B cell (primary cell): ENCODE results near the gene CENPP. TPM values are rescaled to one million over a fixed set of nuclear protein-coding genes. Genes with fewer than 3 reads are reported as not detected.

ENCODE experiments used
- ATAC-seq: fragments of 200-7000 bp; cut with Tn5 transposase; one replicate; pipeline ENCODE4 v1.10.0; 2021; ENCODE audit warnings: low read depth, mild to moderate bottlenecking, moderate number of reproducible peaks, moderate library complexity
- CTCF ChIA-PET: fragments of 350-600 bp; sonication (Branson Sonifier 250); formaldehyde crosslinking; loops from one replicate; lab custom pipeline; 2021; ENCODE audit warnings: antibody characterized with exemption, inconsistent platforms; lab: Charles Lee
- POLR2A ChIA-PET: fragments of 350-600 bp; sonication (Branson Sonifier 250); formaldehyde crosslinking; loops from one replicate; lab custom pipeline; 2021; ENCODE audit warnings: antibody characterized with exemption; lab: Charles Lee
- DNase-seq: peaks from one replicate; pipeline ENCODE4 v3.0.0; 2013
- H2AFZ ChIP-seq: 2 replicates; pipeline ENCODE4 v1.6.1; 2012; ENCODE audit warnings: mild to moderate bottlenecking, low read depth, low read length; ENCODE audit not compliant: insufficient read depth, poor library complexity, severe bottlenecking
- H3K27ac ChIP-seq, 2 donors: 1 replicate in 1 of 2; 2 replicates in 1 of 2; pipeline ENCODE4 v1.5.1; 2012 to 2013; ENCODE audit warnings: low read length in 2 of 2, mild to moderate bottlenecking in 2 of 2, moderate library complexity in 1 of 2
- H3K27me3 ChIP-seq, 4 experiments: fragments of 200-600 bp in 1 of 4; sonication (generic) in 1 of 4; replicated peaks in 1 of 4; 1 replicate in 2 of 4; 2 replicates in 2 of 4; pipeline versions ENCODE4 v1.6.1 to v1.7.0; 2013 to 2016; ENCODE audit warnings: low read length in 3 of 4, mild to moderate bottlenecking in 2 of 4, mixed read lengths in 1 of 4, moderate library complexity in 1 of 4; ENCODE audit not compliant: insufficient read depth in 4 of 4, control insufficient read depth in 3 of 4; ENCODE audit errors: control extremely low read depth in 1 of 4
- H3K36me3 ChIP-seq, 2 experiments: replicated peaks in 1 of 2; 1 replicate in 1 of 2; 2 replicates in 1 of 2; pipeline versions ENCODE4 v1.6.1 to v1.7.1; 2013; ENCODE audit warnings: low read length in 1 of 2; ENCODE audit not compliant: insufficient read depth in 2 of 2, control insufficient read depth in 1 of 2; ENCODE audit errors: control extremely low read depth in 1 of 2, extremely low read depth in 1 of 2
- H3K4me1 ChIP-seq, 2 donors: fragments of 200-600 bp in 1 of 2; sonication (generic) in 1 of 2; 1 replicate in 1 of 2; 2 replicates in 1 of 2; pipeline versions ENCODE4 v1.5.1 to v1.6.1; 2013 to 2017; ENCODE audit warnings: low read length in 2 of 2; ENCODE audit not compliant: control insufficient read depth in 2 of 2, insufficient read depth in 2 of 2
- H3K4me2 ChIP-seq: replicated peaks from 2 replicates; pipeline ENCODE3; 2012; ENCODE audit warnings: mild to moderate bottlenecking, low read depth, low read length; ENCODE audit not compliant: poor library complexity, severe bottlenecking
- H3K4me3 ChIP-seq, 5 experiments: fragments of 200-600 bp in 1 of 5; sonication (generic) in 1 of 5; 1 replicate in 3 of 5; 2 replicates in 2 of 5; pipeline versions ENCODE4 v1.5.1 to v1.7.0; 2011 to 2016; ENCODE audit warnings: low read length in 4 of 5, mild to moderate bottlenecking in 4 of 5, low read depth in 2 of 5, control low read depth in 1 of 5, moderate library complexity in 1 of 5; ENCODE audit not compliant: insufficient read depth in 1 of 5; ENCODE audit errors: control extremely low read depth in 1 of 5, extremely low read depth in 1 of 5
- H3K79me2 ChIP-seq: fragments of 200-600 bp; sonication (generic); one replicate; pipeline ENCODE4 v1.6.0; 2016; ENCODE audit warnings: low read length; ENCODE audit not compliant: control insufficient read depth, insufficient read depth
- H3K9ac ChIP-seq: fragments of 200-600 bp; sonication (generic); 2 replicates; pipeline ENCODE4 v1.6.1; 2017; ENCODE audit warnings: mild to moderate bottlenecking, low read length, moderate library complexity
- H3K9me3 ChIP-seq, 3 donors: one replicate each; pipeline versions ENCODE4 v1.6.1 to v1.7.1; 2013; ENCODE audit warnings: low read length in 2 of 3; ENCODE audit not compliant: control insufficient read depth in 2 of 3, insufficient read depth in 1 of 3; ENCODE audit errors: control extremely low read depth in 1 of 3
- H4K20me1 ChIP-seq: 2 replicates; pipeline ENCODE4 v1.6.0; 2012; ENCODE audit warnings: mild to moderate bottlenecking, low read length; ENCODE audit not compliant: insufficient read depth, control insufficient read depth, poor library complexity, severe bottlenecking
- H3K27ac Mint-ChIP-seq: one replicate; pipeline ENCODE4 v1.8.0; 2021; ENCODE audit warnings: mixed read lengths
- H3K27me3 Mint-ChIP-seq: one replicate; pipeline ENCODE4 v1.8.0; 2021; ENCODE audit warnings: mixed read lengths
- H3K4me1 Mint-ChIP-seq: one replicate; pipeline ENCODE4 v1.8.0; 2021; ENCODE audit warnings: mixed read lengths
- H3K4me3 Mint-ChIP-seq: one replicate; pipeline ENCODE4 v1.8.0; 2021; ENCODE audit warnings: mixed read lengths
- H3K9me3 Mint-ChIP-seq: one replicate; pipeline ENCODE4 v1.8.0; 2022; ENCODE audit warnings: mixed read lengths; ENCODE audit not compliant: insufficient read depth
- CTCF ChIP-seq: fragments of 200-600 bp; IDR thresholded peaks from one replicate; pipeline ENCODE4 v1.8.0; 2022; ENCODE audit warnings: antibody characterized with exemption, mild to moderate bottlenecking
- EZH2 ChIP-seq: IDR thresholded peaks from 2 replicates; pipeline ENCODE4 v1.6.1; 2012; ENCODE audit warnings: borderline replicate concordance, low read depth, mild to moderate bottlenecking, moderate library complexity, low read length; ENCODE audit not compliant: insufficient read depth, poor library complexity, severe bottlenecking
- WGBS: methylation state at CpG from one replicate; pipeline ENCODE4 v1.1.5; 2013; ENCODE audit warnings: missing lambda C conversion rate; ENCODE audit not compliant: insufficient coverage; 5-methylcytosine and 5-hydroxymethylcytosine counted together
- intact Hi-C: fragments of 100-400 bp; cut with micrococcal nuclease; formaldehyde crosslinking; loops from one replicate; pipeline ENCODE4 v1.10.0; 2022
- polyA plus RNA-seq: library from polyadenylated mRNA; depleted of rRNA; stranded (reverse); fragments of >200 nt; gene quantifications from 2 replicates; pipeline ENCODE4 v1.2.3, GENCODE V29; 2012
- total RNA-seq, 2 donors: library from RNA; stranded (reverse); fragments of 120-200 nt in 1 of 2; gene quantifications; 1 replicate in 1 of 2; 2 replicates in 1 of 2; pipeline versions ENCODE4 v1.2.3 to v1.2.4, GENCODE V29; 2013 to 2022

CENPP gene
- total and polyA plus RNA-seq, 2 donors (not counting 1 experiment from before 2014, with no cell fraction given) = 1.4 to 6.2 TPM

GRCh38 chr9:92658176-92658575 is 332.4 kb downstream of the CENPP start:
- H3K9ac ChIP-seq = no peak overlapping the region
- peaks cover 25% of the 10 kb centered on the region for H4K20me1 ChIP-seq
- Mint-ChIP-seq H3K27me3 (no peaks in the 10 kb centered on the region), H3K4me3 (no peak overlapping the region), H3K27ac (no peak overlapping the region), H3K9me3 (no peaks in the 10 kb centered on the region), H3K4me1 (peaks cover 17% of the 10 kb centered on the region)
- TF ChIP-seq EZH2 (no peak), CTCF (no peak)
- DNase-seq (no peak), ATAC-seq (no peak)
- no peaks in the 10 kb centered on the region for H3K27me3 ChIP-seq
- H3K4me2 ChIP-seq = no peak overlapping the region
- intact Hi-C loops = no loop called here
- ChIA-PET POLR2A (no interaction called here), CTCF (no interaction called here)
- no peak overlapping the region for H3K4me3 ChIP-seq
- H3K36me3 ChIP-seq = peaks cover 0 to 41% of the 10 kb centered on the region in 2 experiments
- peaks cover 0 to 12% of the 10 kb centered on the region in 2 donors for H3K4me1 ChIP-seq
- H3K79me2 ChIP-seq = peaks cover 72% of the 10 kb centered on the region
- peaks cover 0 to 3% (median 0%) of the 10 kb centered on the region in 3 donors for H3K9me3 ChIP-seq
- no peak overlapping the region for H3K27ac ChIP-seq
- 100% methylated on average over 5 of the region's 7 CpGs for WGBS
- no peak overlapping the region for H2AFZ ChIP-seq

- Mint-ChIP-seq H3K4me1 (peaks cover 19% of the 10 kb centered on the region), H3K27me3 (no peaks in the 10 kb centered on the region), H3K27ac (no peak overlapping the region), H3K9me3 (no peaks in the 10 kb centered on the region), H3K4me3 (no peak overlapping the region)
- peaks cover 0 to 12% of the 10 kb centered on the region in 2 donors for H3K4me1 ChIP-seq
- DNase-seq = no peak
- H3K4me2 ChIP-seq = no peak overlapping the region
- intact Hi-C loops = no loop called here
- peaks cover 0 to 3% (median 0%) of the 10 kb centered on the region in 3 donors for H3K9me3 ChIP-seq
- H3K4me3 ChIP-seq = no peak overlapping the region
- H4K20me1 ChIP-seq = peaks cover 29% of the 10 kb centered on the region
- no peaks in the 10 kb centered on the region for H3K27me3 ChIP-seq
- ChIA-PET POLR2A (no interaction called here), CTCF (no interaction called here)
- peaks cover 0 to 41% of the 10 kb centered on the region in 2 experiments for H3K36me3 ChIP-seq
- WGBS = 100% methylated on average over 4 of the region's 4 CpGs
- H3K27ac ChIP-seq = no peak overlapping the region
- no peak for ATAC-seq
- TF ChIP-seq CTCF = no peak
- TF ChIP-seq EZH2 = no peak
- no peak overlapping the region for H2AFZ ChIP-seq
- no peak overlapping the region for H3K9ac ChIP-seq
- H3K79me2 ChIP-seq = peaks cover 76% of the 10 kb centered on the region
These were observed 332.9 kb downstream of the CENPP start for GRCh38 chr9:92658611-92659010.
